ENCODE results near the gene KCNIP1. TPM values are rescaled to one million over a fixed set of nuclear protein-coding genes. Genes with fewer than 3 reads are reported as not detected.

KCNIP1 gene
- total and polyA plus RNA-seq, 2 of the 8 experiments (the other 6 are each of a cell fraction or from before 2014, with no cell fraction given): 0.52 to 0.83 TPM

GRCh38 chr5:170532935-170533334 is 29.1 kb downstream of the KCNIP1 start:
- Histone ChIP-seq H2BK20ac (ENCODE audit: low read length) (no peak overlapping the region), H2BK15ac (ENCODE audit: low read length) (no peak overlapping the region), H3K23me2 (ENCODE audit: low read depth, low read length) (no peaks in the 10 kb centered on the region), H3K4me1 (replicated peaks in 1 of 4; ENCODE audit: control insufficient read depth in 3 of 4, insufficient read depth in 4 of 4, low read length in 3 of 4) (peaks cover 0 to 4% (median 2%) of the 10 kb centered on the region in 4 experiments; a peak in 2 of 7 replicates), H3K79me2 (ENCODE audit: control insufficient read depth in 1 of 2, insufficient read depth in 2 of 2, low read length in 2 of 2) (no peaks in the 10 kb centered on the region), H3K18ac (ENCODE audit: extremely low read depth, low read length) (no peak overlapping the region), H3K4ac (replicated peaks; ENCODE audit: insufficient read length, low read depth, low read length) (no peak overlapping the region), H2BK12ac (ENCODE audit: low read depth, low read length) (no peak overlapping the region), H4K5ac (ENCODE audit: insufficient read length, low read depth, low read length) (no peak overlapping the region), H3K56ac (replicated peaks; ENCODE audit: insufficient read length, low read depth, low read length) (no peak overlapping the region), H3K27me3 (replicated peaks in 1 of 4; ENCODE audit: control insufficient read depth in 3 of 4, extremely low read depth in 1 of 4, insufficient read depth in 3 of 4, low read length in 3 of 4) (no peaks in the 10 kb centered on the region), H3K4me3 (ENCODE audit: extremely low read depth in 1 of 4, insufficient read depth in 2 of 4, low read depth in 3 of 4, low read length in 4 of 4) (no peak overlapping the region), H3K9me3 (ENCODE audit: insufficient read depth in 2 of 2, low read depth in 1 of 2, low read length in 1 of 2) (no peaks in the 10 kb centered on the region), H3K14ac (ENCODE audit: insufficient read length) (no peak overlapping the region), H4K91ac (replicated peaks; ENCODE audit: insufficient read length, low read length) (no peak overlapping the region), H3K9ac (replicated peaks in 1 of 4; ENCODE audit: extremely low read depth in 1 of 4, low read depth in 3 of 4, low read length in 3 of 4) (0 out of 7 replicates have a peak overlapping the region, but pooled peaks of 1 of the 4 experiments have one; percentile 13), H3K79me1 (ENCODE audit: low read depth, low read length) (no peaks in the 10 kb centered on the region), H3K23ac (ENCODE audit: insufficient read length) (no peak overlapping the region), H3K27ac (ENCODE audit: low read depth, low read length) (no peak overlapping the region), H3K4me2 (ENCODE audit: insufficient read depth in 1 of 2, low read depth in 2 of 2, low read length in 2 of 2) (no peak overlapping the region), H2BK120ac (replicated peaks; ENCODE audit: low read depth, low read length) (no peak overlapping the region), H4K8ac (ENCODE audit: extremely low read depth, insufficient read depth, low read length) (no peak overlapping the region; the same call in 1 of the 2 replicates), H3K36me3 (ENCODE audit: control insufficient read depth in 2 of 4, insufficient read depth in 4 of 4, low read length in 3 of 4) (no peaks in the 10 kb centered on the region), H2BK5ac (ENCODE audit: low read depth, low read length) (no peak overlapping the region), H2AK5ac (ENCODE audit: low read depth, low read length) (no peak overlapping the region), H4K20me1 (replicated peaks in 1 of 2; ENCODE audit: control insufficient read depth in 1 of 2, insufficient read depth in 2 of 2, low read length in 2 of 2) (no peaks in the 10 kb centered on the region), H2AFZ (ENCODE audit: low read length) (no peak overlapping the region)
- DNase-seq (ENCODE audit: low read depth in 1 of 2, low spot score in 2 of 2): no peak
- WGBS, 2 experiments (ENCODE audit: extremely low coverage in 1 of 2, insufficient coverage in 1 of 2, insufficient read length in 1 of 2, insufficient replicate concordance in 2 of 2, low coverage in 1 of 2, low lambda C conversion rate in 2 of 2, missing lambda C conversion rate in 1 of 2): 80% methylated on average over 3 of the region's 3 CpGs; no CpG with 5 or more reads in 1 of the 2 experiments
- ChIA-PET POLR2A (ENCODE audit: partially characterized antibody) (interaction anchor here (1.0 kb wide), 1 partner anchor 25 kb away, joined by 3 read pairs; no protein-coding TSS in a partner anchor), CTCF (ENCODE audit: partially characterized antibody) (interaction anchor here (0.8 to 1.9 kb wide), 4 partner anchors 13 to 41 kb away, joined by 3 read pairs; no protein-coding TSS in a partner anchor)
- no peak for FAIRE-seq
- no peak for TF ChIP-seq USF2 (IDR thresholded peaks at IDR 0.05; ENCODE audit: low read length)
- TF ChIP-seq SP2 (IDR thresholded peaks at IDR 0.05; ENCODE audit: low read length): no peak

Data from H1 (cell line).